Kidney (tissue), 14 donors: ENCODE data around the gene RIPPLY2. TPM values are rescaled to one million over a fixed set of nuclear protein-coding genes. Genes with fewer than 3 reads are reported as not detected.
A peak's percentile ranks its signal among the peaks of the same experiment; 100 is the strongest.

Experiments
- DNase-seq, 5 donors: peaks; one replicate each; pipeline ENCODE4 v3.0.0-alpha.2; 2013 to 2020
- FAIRE-seq: peaks from 2 replicates; lab custom pipeline; 2012; peaks lifted over from hg19 to GRCh38; lab: Jason Lieb, UNC
- H3K27ac ChIP-seq, 2 donors: one replicate each; pipeline ENCODE4 v1.7.0; 2013; ENCODE audit warnings: low read depth in 2 of 2, low read length in 2 of 2, inconsistent platforms in 1 of 2
- H3K27me3 ChIP-seq: one replicate; pipeline ENCODE4 v1.7.1; 2013; ENCODE audit warnings: low read length, inconsistent platforms; ENCODE audit not compliant: control insufficient read depth, insufficient read depth
- H3K36me3 ChIP-seq, 3 donors: one replicate each; pipeline versions ENCODE4 v1.7.0 to v1.7.1; 2013; ENCODE audit warnings: low read length in 3 of 3, control low read depth in 1 of 3, inconsistent platforms in 1 of 3; ENCODE audit not compliant: insufficient read depth in 3 of 3, control insufficient read depth in 2 of 3
- H3K4me1 ChIP-seq, 3 donors: one replicate each; pipeline versions ENCODE4 v1.7.0 to v1.7.1; 2013; ENCODE audit warnings: low read length in 3 of 3, inconsistent platforms in 1 of 3, low read depth in 1 of 3; ENCODE audit not compliant: control insufficient read depth in 2 of 3, insufficient read depth in 2 of 3
- H3K4me3 ChIP-seq, 3 donors: one replicate each; pipeline versions ENCODE4 v1.7.0 to v1.8.1; 2013; ENCODE audit warnings: low read length in 3 of 3, control low read depth in 1 of 3, inconsistent platforms in 1 of 3
- H3K9ac ChIP-seq, 3 donors: one replicate each; pipeline versions ENCODE4 v1.7.0 to v1.7.1; 2013; ENCODE audit warnings: low read length in 3 of 3, control low read depth in 1 of 3, inconsistent platforms in 1 of 3
- H3K9me3 ChIP-seq, 3 donors: one replicate each; pipeline versions ENCODE4 v1.7.0 to v1.7.1; 2013; ENCODE audit warnings: low read length in 3 of 3, control low read depth in 1 of 3, inconsistent platforms in 1 of 3; ENCODE audit not compliant: control insufficient read depth in 2 of 3, insufficient read depth in 1 of 3
- CTCF ChIP-seq: IDR thresholded peaks from 3 replicates; pipeline ENCODE4 v1.5.1; 2012; ENCODE audit warnings: mild to moderate bottlenecking, moderate library complexity, borderline replicate concordance; ENCODE audit not compliant: insufficient read depth; ENCODE audit errors: extremely low read depth
- intact Hi-C: fragments of 100-400 bp; cut with DNase I; formaldehyde crosslinking; loops from one replicate; pipeline ENCODE4 v1.11.1; 2022
- polyA plus RNA-seq: library from polyadenylated mRNA; stranded (reverse); fragments of 350-450 nt; fragmentation: Illumina TruSeq; extraction: RNeasy Lipid Tissue Mini Kit (QIAGEN cat#74804); gene quantifications from one replicate; pipeline ENCODE4 v1.2.3, GENCODE V29; 2014; ENCODE audit warnings: low read depth, low replicate concordance; ENCODE audit not compliant: insufficient read depth
- total RNA-seq: library from RNA; stranded (reverse); fragmentation: NEBNext Ultra II Directional; extraction: Animal tissue kit (Norgen Biotek cat#: 25700); gene quantifications from one replicate; pipeline ENCODE4 v1.2.1, GENCODE V29; 2021
- donor health status: control.
- donor health status: control.
- donor health status: control.
- donor health status: control.
- donor health status: control.
- donor health status: DM: yes; HTN: yes; CAD: no.
- donor health status: Normal renal cell carcinoma (clear cell type).

RIPPLY2 gene
- total and polyA plus RNA-seq, 2 donors from 2014 or later = 0.38 TPM; not detected in 1

- DNase-seq = no peak
- TF ChIP-seq CTCF = no peak
- Histone ChIP-seq H3K9ac (no peak overlapping the region), H3K36me3 (no peaks in the 10 kb centered on the region), H3K4me1 (no peaks in the 10 kb centered on the region), H3K27me3 (no peaks in the 10 kb centered on the region), H3K9me3 (no peaks in the 10 kb centered on the region), H3K4me3 (no peak overlapping the region), H3K27ac (no peak overlapping the region)
- FAIRE-seq = no peak
- intact Hi-C loops = no loop called here
Measured at GRCh38 chr6:83904395-83904794, 51.2 kb downstream of the RIPPLY2 start.

GRCh38 chr6:83905648-83906047 lies 52.5 kb downstream of the RIPPLY2 start:
- no peak for TF ChIP-seq CTCF
- H3K27me3 ChIP-seq = no peaks in the 10 kb centered on the region
- no peaks in the 10 kb centered on the region for H3K9me3 ChIP-seq
- H3K9ac ChIP-seq = no peak overlapping the region
- no peak overlapping the region for H3K4me3 ChIP-seq
- DNase-seq = peak in 1 of 5 donors; percentile 45
- intact Hi-C loops = no loop called here
- H3K4me1 ChIP-seq = no peaks in the 10 kb centered on the region
- no peak overlapping the region for H3K27ac ChIP-seq
- no peaks in the 10 kb centered on the region for H3K36me3 ChIP-seq
- no peak for FAIRE-seq

Other genes with a start within 250 kb of the RIPPLY2 start
- 0.82 TPM for gene SNAP91, start 144.3 kb upstream of the RIPPLY2 start, total RNA-seq
- not detected for gene SNAP91, start 144.3 kb upstream of the RIPPLY2 start, polyA plus RNA-seq
- gene CYB5R4, start 6.3 kb downstream of the RIPPLY2 start, total RNA-seq = 18.7 TPM
- gene CYB5R4, start 6.3 kb downstream of the RIPPLY2 start, polyA plus RNA-seq = 8.0 TPM
- 5.0 TPM for gene MRAP2, start 180.4 kb downstream of the RIPPLY2 start, total RNA-seq
- 4.2 TPM for gene MRAP2, start 180.4 kb downstream of the RIPPLY2 start, polyA plus RNA-seq